ENCODE data around the gene LRRC7.

- TF ChIP-seq CTCF (IDR thresholded peaks at IDR 0.05) = no peak
- TF ChIP-seq POLR2A (IDR thresholded peaks at IDR 0.05) = no peak
These were observed 90.2 kb downstream of the LRRC7 start for GRCh38 chr1:69657971-69658370.
